Measurements from ENCODE around the gene ELL3.
"Not testable (repeated sequence)": the region's sequence is repeated elsewhere in the genome, so short reads cannot be mapped to it uniquely, and the experiment has no call there.

Gene ELL3

DNA sequence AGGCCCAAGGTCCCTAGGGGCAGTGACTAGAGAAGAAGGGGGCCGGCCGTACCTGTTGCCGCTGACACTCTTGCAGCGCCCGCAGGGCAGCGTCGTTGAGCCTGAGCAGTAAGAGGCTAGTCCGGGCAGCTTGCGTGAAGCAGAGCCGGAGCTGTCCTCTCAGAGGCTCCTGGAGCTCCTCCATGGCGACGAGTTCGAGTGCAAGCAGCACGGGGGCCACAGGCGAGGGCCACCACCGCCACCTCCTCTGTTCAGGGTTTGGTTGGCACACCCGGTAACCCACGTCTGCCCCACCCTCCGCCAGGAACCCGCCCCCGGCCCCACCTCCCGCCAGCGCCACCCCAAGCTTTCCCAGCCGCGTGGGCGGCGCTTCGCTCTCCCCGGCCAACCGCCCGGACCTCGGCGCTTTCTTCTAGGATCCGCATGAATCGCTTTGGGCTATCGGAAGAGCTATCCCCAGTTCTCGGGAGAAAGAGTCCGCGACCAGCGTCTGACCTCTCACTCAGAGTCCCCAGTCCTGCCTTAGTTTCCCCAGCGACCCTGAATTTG lies at the start of gene ELL3:
Gene ELL3, minus strand, starts transcription at position 249 of the 549 bp plus-strand sequence. Its CDS starts 65 bp downstream, at position 184.
- DNase-seq, result peak; percentile 95

DNA sequence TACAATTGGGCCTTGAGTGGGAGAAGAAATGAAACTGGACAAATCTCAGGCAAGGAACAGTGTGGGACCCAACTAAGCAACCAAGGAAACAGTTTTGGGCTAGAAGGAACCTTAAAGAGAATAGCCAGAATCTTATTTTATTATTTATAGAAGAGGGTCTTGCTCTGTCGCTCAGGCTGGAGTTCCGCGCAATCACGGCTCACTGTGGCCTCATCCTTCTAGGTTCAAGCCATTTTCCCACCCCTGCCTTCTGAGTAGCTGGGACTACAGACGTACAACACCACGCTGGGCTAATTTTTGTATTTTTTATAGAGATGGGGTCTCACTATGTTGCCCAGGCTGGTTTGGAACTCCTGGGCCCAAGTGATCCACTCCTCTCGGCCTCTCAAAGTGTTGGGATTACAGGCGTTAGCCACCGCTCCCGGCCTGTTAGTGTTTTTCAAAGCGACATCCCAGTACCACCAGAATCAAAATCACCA lies 49.3 kb upstream of the ELL3 start:
- no peak for DNase-seq

DNA sequence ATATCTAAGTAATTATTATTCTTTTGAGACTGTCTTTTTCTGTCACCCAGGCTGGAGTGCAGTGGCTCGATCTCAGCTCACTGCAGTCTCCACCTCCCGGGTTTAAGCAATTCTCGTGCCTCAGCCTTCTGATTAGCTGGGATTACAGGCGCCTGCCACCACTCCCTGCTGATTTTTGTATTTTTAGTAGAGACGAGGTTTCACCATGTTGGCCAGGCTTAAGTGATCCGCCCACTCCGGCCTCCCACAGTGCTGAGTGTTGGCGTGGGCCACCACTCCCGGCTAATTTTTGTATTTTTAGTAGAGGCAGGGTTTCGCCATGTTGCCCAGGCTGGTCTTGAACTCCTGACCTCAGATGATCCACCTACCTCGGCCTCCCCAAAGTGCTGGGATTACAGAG lies 48.5 kb upstream of the ELL3 start:
- DNase-seq, result not testable (repeated sequence)

DNA sequence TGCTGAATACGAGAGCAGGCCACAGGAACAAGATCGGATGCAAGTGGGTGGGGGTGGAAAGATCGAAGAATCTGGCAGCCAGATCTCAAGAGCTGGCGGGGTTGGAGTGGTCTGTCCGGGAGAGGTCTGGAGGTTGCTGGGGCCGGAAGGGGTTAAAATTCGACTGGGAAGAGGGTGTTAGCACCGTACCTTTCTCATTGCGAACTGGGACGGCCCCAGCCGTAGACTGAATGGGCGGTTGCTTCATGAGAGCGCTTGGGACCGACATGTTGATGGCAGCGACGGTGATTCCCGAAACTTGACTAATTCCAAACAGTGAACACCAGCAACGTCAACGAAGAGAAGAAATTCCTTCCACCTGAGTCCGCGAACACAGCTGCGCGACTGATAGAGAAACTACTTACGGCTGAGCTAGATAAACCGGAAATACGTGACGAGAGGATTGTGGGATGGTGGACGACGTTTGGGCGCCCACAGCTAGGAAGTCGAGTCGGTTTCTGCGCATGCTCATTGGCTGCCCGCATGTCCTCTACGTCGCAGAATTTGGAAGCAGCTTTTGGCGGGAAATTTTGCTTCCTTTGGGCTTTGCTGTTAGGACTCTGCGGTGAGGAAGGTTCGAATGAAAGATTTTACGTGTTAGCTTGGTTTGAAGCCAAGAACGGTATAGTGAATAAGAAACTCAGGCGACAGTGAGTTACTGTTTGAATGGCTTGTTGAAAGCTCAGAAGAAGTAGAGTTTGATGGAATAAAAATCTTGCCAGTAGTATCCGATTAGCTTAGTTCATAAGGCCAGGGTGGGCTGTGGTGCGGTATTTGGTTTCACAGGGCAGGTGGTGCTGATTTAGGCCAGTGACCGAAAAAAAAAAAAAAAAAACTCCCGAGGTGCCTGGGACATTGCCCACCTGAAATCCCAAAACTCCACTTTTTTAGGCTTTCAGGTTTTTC lies 47.8 kb upstream of the ELL3 start, which contains the start of gene MFAP1:
Gene MFAP1, minus strand, starts transcription at position 389 of the 945 bp plus-strand sequence. Its CDS starts 121 bp downstream, at position 268.
- peak; percentile 99 for DNase-seq

DNA sequence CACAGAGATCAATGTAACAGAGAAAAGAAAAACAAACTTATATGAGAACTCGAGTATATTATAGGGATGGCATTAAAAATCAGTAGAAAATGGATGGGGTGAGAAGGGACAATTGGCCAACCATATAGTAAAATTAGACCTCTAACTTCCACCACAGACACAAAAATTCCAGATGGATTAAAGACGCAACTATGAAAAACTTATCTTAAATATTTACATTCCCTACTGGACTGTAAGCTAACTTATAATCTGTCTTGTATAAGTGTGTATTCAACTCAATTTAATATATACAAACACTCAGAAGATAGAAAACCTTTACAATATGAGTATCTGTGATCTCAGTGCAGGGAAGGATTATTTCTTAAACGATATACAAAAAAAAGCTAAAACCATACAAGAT lies 44.7 kb upstream of the ELL3 start:
- DNase-seq, result no peak

GRCh38 chr15:43815064-43815463 lies 38.3 kb upstream of the ELL3 start:
- DNase-seq, result not testable (repeated sequence)

GRCh38 chr15:43808960-43809678 lies 32.4 kb upstream of the ELL3 start:
- DNase-seq, result no peak

- no peak for DNase-seq
Observed at GRCh38 chr15:43808435-43808950, 31.7 kb upstream of the ELL3 start.

- not testable (repeated sequence) for DNase-seq
Observed at GRCh38 chr15:43802676-43803075, 25.9 kb upstream of the ELL3 start.

DNA sequence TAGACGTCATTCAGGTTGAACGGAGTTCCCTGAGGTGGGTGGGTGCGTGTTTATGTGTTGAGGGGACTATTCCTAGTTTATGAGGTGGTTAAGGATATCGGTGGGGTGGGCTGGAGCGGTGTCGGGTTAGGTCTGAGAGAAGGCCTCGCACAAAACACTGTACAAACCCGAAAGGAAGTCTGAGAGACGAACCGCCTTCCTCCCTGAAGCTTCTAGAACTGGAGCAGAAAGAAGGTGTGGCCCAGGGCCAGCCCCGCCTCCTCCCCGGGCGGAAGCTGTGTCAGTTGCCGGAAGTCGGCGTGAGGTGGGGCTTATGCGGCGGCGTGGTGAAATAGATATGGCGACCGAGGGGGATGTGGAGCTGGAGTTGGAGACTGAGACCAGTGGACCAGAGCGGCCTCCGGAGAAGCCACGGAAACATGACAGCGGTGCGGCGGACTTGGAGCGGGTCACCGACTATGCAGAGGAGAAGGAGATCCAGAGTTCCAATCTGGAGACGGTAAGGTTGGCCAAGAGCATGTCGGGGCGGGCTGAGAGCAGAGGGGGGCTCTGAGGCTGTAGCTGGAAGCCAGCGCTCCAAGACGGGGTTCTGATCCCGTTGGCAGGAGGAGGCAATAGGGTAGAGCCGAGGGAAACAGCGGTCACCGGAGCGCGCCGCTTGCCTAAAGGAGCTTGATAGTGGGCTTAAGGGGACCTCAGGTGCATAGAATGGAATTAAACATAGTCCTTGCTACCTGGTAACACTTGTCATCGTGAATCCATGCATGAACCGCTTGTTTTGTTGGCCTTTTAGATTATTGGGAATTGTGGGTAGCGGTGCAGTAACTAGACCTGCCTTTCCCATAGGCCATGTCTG lies 23.7 kb upstream of the ELL3 start, which contains the start of gene HYPK:
Gene HYPK, plus strand, starts transcription at position 314 of the 856 bp plus-strand sequence. Its CDS starts 24 bp downstream, at position 338.
- peak; percentile 93 for DNase-seq

GRCh38 chr15:43799945-43800285 lies 23.1 kb upstream of the ELL3 start, which contains the start of gene SERINC4:
TSS of gene SERINC4 (minus strand) at chr15:43800220. CDS start at chr15:43799986, 234 bp downstream.
- peak; percentile 65 for DNase-seq

- DNase-seq, result peak; percentile 97
Observed at GRCh38 chr15:43799209-43799944, 22.6 kb upstream of the ELL3 start.

- peak; percentile 25 for DNase-seq
Observed at GRCh38 chr15:43796566-43796965, 19.8 kb upstream of the ELL3 start.

GRCh38 chr15:43795997-43796396 lies 19.2 kb upstream of the ELL3 start:
- DNase-seq, result peak; percentile 21

DNA sequence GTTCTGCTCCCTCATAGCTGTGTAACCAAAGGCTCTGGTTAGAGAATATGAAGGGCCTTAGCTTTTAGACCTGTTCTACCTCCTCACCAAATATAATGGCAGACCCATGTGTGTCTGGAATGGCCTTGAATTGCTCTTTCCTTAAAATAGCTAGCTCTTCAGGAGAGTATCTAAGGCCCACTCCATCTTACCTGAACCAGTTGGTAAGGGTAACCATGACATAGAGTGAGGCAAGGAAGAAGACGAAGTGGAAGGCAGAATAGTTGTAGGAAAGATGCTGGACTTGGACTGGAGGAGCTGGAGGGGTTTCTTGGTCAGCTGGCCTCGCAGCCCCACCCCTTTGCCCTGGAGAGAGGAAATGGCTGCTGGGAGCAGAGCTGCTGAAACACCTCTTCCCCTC lies 18.4 kb upstream of the ELL3 start:
- DNase-seq, result no peak

DNA sequence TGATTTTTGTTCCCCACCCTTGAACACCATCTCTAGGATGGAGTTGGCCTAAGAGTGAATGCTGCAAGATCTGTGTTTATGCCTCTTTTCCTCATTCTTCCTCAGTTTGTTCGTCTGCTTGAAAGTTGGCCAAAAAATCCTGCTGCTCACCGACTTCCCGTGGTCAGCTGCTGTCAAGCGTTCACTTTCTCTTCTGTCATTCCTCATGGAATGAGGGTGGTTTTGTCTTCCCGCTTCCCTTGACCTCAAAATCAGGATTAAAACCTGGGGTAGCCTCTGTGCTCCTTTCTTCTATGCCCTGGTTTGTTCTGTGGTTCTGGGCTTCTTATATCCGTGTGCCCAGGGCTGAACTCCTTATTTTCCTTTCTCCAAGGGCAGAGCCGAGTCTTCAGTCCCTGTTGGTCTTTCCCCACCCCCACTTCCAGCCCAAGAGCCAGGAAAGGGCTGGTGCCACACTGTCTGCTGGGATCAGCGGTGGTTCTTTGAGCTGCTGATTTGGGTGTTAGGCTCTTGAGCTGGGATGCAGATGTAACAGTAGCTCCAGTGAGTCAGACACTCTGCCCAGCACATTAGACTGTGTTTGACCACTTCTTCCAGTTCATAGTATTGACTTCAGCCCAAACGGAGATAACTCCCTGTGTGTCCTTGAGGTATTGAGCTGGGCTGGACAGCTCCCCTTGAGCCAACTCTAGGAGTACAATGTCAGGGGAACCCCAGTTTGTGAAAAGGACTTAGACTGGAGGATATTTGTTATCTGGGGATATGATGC lies 17.7 kb upstream of the ELL3 start:
- no peak for DNase-seq

GRCh38 chr15:43793647-43794046 lies 16.9 kb upstream of the ELL3 start:
- DNase-seq, result no peak

DNA sequence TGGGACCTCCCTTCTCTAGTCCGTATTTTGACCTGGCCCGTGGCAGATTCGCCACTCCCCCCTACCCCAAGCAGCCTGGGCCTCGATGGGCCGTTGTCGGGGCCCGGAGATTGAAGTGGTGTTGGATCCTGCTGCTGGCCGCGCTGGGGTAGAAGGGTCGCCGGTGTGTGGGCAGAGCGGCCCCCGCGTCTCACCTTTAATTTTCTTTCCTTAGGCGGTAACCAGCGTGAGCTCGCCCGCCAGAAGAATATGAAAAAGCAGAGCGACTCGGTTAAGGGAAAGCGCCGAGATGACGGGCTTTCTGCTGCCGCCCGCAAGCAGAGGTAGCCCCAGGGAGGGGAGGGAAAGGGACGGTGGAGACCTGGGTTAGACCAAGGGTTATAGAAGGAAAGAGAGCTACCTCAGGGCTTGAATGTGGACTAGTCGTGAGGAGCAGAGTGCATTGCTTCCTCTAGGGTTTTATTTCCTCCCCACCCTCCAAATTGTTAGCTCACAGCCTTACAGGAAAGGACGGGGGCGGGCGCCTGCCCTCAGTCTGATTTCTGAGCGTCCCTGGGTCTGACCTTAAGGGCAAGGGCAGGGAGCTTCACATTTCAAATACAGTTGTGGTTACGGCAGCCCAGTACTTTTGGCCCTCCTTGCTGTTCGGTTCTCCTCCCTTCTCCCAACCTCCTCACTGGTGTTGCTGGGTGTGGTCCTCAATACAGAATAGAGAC lies 16.2 kb upstream of the ELL3 start:
- peak; percentile 54 for DNase-seq

DNA sequence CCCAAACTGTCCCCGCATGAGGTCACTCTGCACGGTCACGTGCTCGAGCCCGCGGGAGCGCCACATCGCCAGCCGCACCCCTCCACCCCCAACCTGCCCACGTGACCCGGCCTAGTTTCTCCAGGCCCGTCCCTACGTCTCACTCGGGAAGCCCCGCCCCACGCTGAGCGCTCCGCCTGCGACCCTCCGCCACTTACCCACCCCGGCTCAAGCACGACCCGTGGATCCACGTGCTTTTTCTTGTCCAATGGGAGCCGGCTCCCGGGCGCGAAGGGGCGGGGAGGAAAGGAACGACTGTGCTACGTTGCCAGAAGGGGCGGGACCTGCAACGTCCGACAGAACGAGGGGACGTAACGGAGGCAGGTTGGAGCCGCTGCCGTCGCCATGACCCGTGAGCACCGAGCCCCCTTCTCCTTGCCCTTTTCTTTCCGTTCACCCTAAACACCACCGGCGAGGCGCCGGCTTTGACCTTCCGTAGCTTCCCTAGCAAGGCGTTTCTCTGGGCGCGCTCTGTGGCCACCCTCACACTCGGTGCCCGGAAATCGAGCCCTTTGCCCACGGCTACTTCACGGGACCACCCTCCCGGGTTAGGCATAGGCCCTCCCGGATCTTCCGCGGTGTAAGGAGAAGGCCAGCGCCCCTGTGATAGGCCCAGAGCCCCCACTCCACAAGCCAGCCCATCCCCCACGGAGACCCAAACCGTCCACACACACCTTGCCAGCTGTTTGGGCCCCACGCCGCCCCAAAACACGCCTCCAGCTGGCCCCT lies 15.4 kb upstream of the ELL3 start, which contains the start of gene SERF2:
Gene SERF2, plus strand, starts transcription at position 328 of the 768 bp plus-strand sequence. Its CDS starts 57 bp downstream, at position 385.
- peak; percentile 100 for DNase-seq
